PC-9 (cell line): Measurements from ENCODE around the gene NRG3. TPM values are rescaled to one million over a fixed set of nuclear protein-coding genes. Genes with fewer than 3 reads are reported as not detected.

Experiments used
- BruUV-seq: library from RNA; stranded (reverse); fragments of 400-500 nt; replicated peaks from 2 replicates; lab custom pipeline; 2021; lab: Mats Ljungman, UMichigan
- CTCF ChIA-PET: fragments of 300-600 bp; sonication (Branson Sonifier 250); formaldehyde crosslinking; loops from one replicate; lab custom pipeline; 2022; ENCODE audit warnings: antibody characterized with exemption; lab: Charles Lee
- POLR2A ChIA-PET: fragments of 300-600 bp; sonication (Branson Sonifier 250); formaldehyde crosslinking; loops from one replicate; lab custom pipeline; 2022; ENCODE audit warnings: antibody characterized with exemption; ENCODE audit not compliant: unreplicated experiment; lab: Charles Lee
- DNase-seq, 2 experiments: peaks; one replicate each; pipeline versions ENCODE4 v3.0.0 to v3.0.0-alpha.2; 2015 to 2022; ENCODE audit warnings: mixed read lengths in 1 of 2
- H2AFZ ChIP-seq: fragments of 200-600 bp; sonication (generic); 2 replicates; pipeline ENCODE4 v1.8.1; 2017; ENCODE audit warnings: antibody characterized with exemption
- H3F3A ChIP-seq: fragments of 200-600 bp; sonication (generic); 2 replicates; pipeline ENCODE4 v1.8.1; 2017; ENCODE audit warnings: antibody characterized with exemption, mild to moderate bottlenecking, low read depth; ENCODE audit not compliant: insufficient read depth
- H3K27ac ChIP-seq: fragments of 200-600 bp; sonication (generic); 2 replicates; pipeline ENCODE4 v1.6.1; 2016; ENCODE audit warnings: mixed run types
- H3K27me3 ChIP-seq: fragments of 200-600 bp; sonication (generic); 2 replicates; pipeline ENCODE4 v1.6.1; 2016; ENCODE audit warnings: low read depth, mixed run types; ENCODE audit not compliant: insufficient read depth
- H3K36me3 ChIP-seq: fragments of 200-600 bp; sonication (generic); 2 replicates; pipeline ENCODE4 v1.6.1; 2016; ENCODE audit warnings: low read depth, mixed run types
- H3K4me1 ChIP-seq: fragments of 200-600 bp; sonication (generic); replicated peaks from 2 replicates; pipeline ENCODE4 v1.6.1; 2016; ENCODE audit warnings: mixed run types; ENCODE audit not compliant: insufficient read depth
- H3K4me2 ChIP-seq: fragments of 200-600 bp; sonication (generic); 2 replicates; pipeline ENCODE4 v1.6.1; 2017; ENCODE audit warnings: mixed run types
- H3K4me3 ChIP-seq: fragments of 200-600 bp; sonication (generic); 2 replicates; pipeline ENCODE4 v1.6.1; 2016; ENCODE audit warnings: mixed run types
- H3K79me2 ChIP-seq: fragments of 200-600 bp; sonication (generic); 2 replicates; pipeline ENCODE4 v1.6.1; 2017; ENCODE audit warnings: low read depth, mixed run types
- H3K9me2 ChIP-seq: fragments of 200-600 bp; sonication (generic); 2 replicates; pipeline ENCODE4 v1.8.1; 2017; ENCODE audit warnings: mild to moderate bottlenecking; ENCODE audit not compliant: insufficient read depth
- H3K9me3 ChIP-seq: fragments of 200-600 bp; sonication (generic); 2 replicates; pipeline ENCODE4 v1.8.1; 2016; ENCODE audit warnings: low read depth; ENCODE audit not compliant: insufficient read depth
- H4K20me1 ChIP-seq: fragments of 200-600 bp; sonication (generic); 2 replicates; pipeline ENCODE4 v1.8.1; 2017; ENCODE audit not compliant: insufficient read depth
- CTCF ChIP-seq: fragments of 200-600 bp; sonication (generic); conservative IDR thresholded peaks from 2 replicates; pipeline ENCODE4 v1.6.1; 2017; ENCODE audit warnings: mixed run types, antibody characterized with exemption, mild to moderate bottlenecking, moderate library complexity
- EZH2 ChIP-seq: fragments of 200-600 bp; sonication (generic); IDR thresholded peaks from 2 replicates; pipeline ENCODE4 v1.8.0; 2017; ENCODE audit warnings: antibody characterized with exemption, low read depth
- intact Hi-C: fragments of 100-400 bp; cut with micrococcal nuclease; formaldehyde crosslinking; loops from one replicate; pipeline ENCODE4 v1.10.0; 2022; ENCODE audit not compliant: unreplicated experiment
- total RNA-seq: library from RNA; stranded (reverse); gene quantifications from 2 replicates; pipeline ENCODE4 v1.2.3, GENCODE V29; 2021

NRG3 gene
- total RNA-seq, 1 experiment from 2014 or later: not detected

DNA sequence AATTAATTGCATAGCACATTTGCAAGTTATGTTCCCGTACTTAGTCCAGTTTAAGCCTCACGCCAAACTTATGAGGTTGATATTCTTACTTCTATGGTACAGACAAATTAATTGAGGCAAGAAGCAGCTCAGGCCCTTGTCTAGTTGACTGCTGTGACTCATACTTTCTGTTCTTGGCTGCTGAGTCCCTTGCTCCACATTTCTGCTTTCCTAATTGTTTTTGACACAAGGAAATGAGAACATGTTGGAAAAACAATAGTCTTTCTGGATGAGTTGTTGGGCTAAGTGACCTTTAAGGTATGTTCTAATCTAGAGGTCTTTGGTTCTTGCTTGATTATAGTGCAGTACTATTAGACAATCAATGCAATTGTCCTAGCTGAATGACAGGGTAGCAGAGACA, 331.8 kb downstream of the NRG3 start:
- Histone ChIP-seq H3K4me2 (no peak overlapping the region), H4K20me1 (no peaks in the 10 kb centered on the region), H3F3A (no peaks in the 10 kb centered on the region), H3K27ac (no peak overlapping the region), H3K79me2 (no peaks in the 10 kb centered on the region), H3K27me3 (no peaks in the 10 kb centered on the region), H3K4me3 (no peak overlapping the region), H3K36me3 (no peaks in the 10 kb centered on the region), H3K4me1 (no peaks in the 10 kb centered on the region), H3K9me2 (no peaks in the 10 kb centered on the region), H2AFZ (no peak overlapping the region; the same call in 1 of the 2 replicates), H3K9me3 (no peaks in the 10 kb centered on the region)
- TF ChIP-seq EZH2: no peak
- no peak for TF ChIP-seq CTCF
- DNase-seq: no peak
- CTCF ChIA-PET: no interaction called here
- no TSS peak for BruUV-seq
- intact Hi-C loops: no loop called here
- POLR2A ChIA-PET: no interaction called here

DNA sequence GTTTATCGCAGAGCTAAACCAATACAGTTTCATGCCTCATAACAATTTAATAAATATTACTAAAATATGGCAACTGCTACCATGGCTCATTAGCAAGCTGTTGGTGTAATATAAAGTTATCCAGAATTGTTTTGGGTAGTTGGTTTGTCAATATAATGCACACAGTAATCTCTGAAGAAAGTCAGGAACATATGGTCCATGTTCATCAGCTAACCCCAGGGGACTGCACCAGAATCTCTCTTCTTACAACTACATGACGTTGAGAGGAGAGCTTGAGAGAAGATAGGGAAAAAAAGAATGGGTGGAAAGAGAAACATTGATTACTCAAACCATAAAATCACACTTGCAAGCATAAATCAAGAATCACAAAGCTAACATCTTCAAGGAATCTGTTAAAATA, 333.7 kb downstream of the NRG3 start:
- no peak overlapping the region for H3K4me3 ChIP-seq
- DNase-seq: no peak
- H3K9me3 ChIP-seq: no peaks in the 10 kb centered on the region
- no peak overlapping the region for H3K4me2 ChIP-seq
- no TSS peak for BruUV-seq
- H3K27me3 ChIP-seq: no peaks in the 10 kb centered on the region
- no peak overlapping the region for H2AFZ ChIP-seq
- H4K20me1 ChIP-seq: no peaks in the 10 kb centered on the region
- no peaks in the 10 kb centered on the region for H3F3A ChIP-seq
- H3K9me2 ChIP-seq: no peaks in the 10 kb centered on the region
- no peaks in the 10 kb centered on the region for H3K79me2 ChIP-seq
- intact Hi-C loops: no loop called here
- TF ChIP-seq EZH2: no peak
- no peak for TF ChIP-seq CTCF
- ChIA-PET CTCF (no interaction called here), POLR2A (no interaction called here)
- H3K36me3 ChIP-seq: no peaks in the 10 kb centered on the region
- no peaks in the 10 kb centered on the region for H3K4me1 ChIP-seq
- no peak overlapping the region for H3K27ac ChIP-seq

DNA sequence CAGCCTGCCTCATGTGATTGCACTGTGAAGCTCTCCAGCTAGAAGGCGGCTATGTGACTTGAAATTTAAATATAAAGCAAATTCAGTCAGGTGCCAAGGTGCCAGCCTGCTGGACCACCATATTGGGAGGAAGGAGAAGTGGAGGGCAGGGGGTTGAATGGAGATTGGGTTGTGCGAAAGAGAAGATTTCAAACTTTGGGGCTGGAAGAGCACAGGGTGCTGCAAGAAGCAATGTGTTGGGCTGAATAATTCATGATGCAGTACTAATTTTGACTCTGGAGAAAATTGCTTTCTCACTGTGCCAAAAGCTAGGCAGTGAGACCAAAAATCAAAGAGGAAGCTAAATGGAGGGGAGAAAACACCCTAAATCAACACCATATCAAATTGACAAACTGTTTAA, 335.3 kb downstream of the NRG3 start:
- Histone ChIP-seq H3K27me3 (no peaks in the 10 kb centered on the region), H3K4me3 (no peak overlapping the region), H3K4me1 (no peaks in the 10 kb centered on the region), H3F3A (no peaks in the 10 kb centered on the region), H3K79me2 (no peaks in the 10 kb centered on the region), H3K9me2 (no peaks in the 10 kb centered on the region), H2AFZ (no peak overlapping the region), H3K36me3 (no peaks in the 10 kb centered on the region), H4K20me1 (no peaks in the 10 kb centered on the region), H3K27ac (no peak overlapping the region), H3K9me3 (no peaks in the 10 kb centered on the region), H3K4me2 (no peak overlapping the region)
- POLR2A ChIA-PET: no interaction called here
- no peak for DNase-seq
- intact Hi-C loops: no loop called here
- no TSS peak for BruUV-seq
- TF ChIP-seq EZH2: no peak
- no peak for TF ChIP-seq CTCF
- CTCF ChIA-PET: no interaction called here
